Measurements from ENCODE around the gene USP15. TPM values are rescaled to one million over a fixed set of nuclear protein-coding genes. Genes with fewer than 3 reads are reported as not detected.

USP15 gene
- total and polyA plus RNA-seq, 2 of the 4 experiments (the other 2 are of a cell fraction), result 28.5 to 49.6 TPM

- H2AFZ ChIP-seq (replicated peaks; ENCODE audit: low read length, poor library complexity), result no peak overlapping the region
- WGBS, 2 experiments (ENCODE audit: extremely low coverage in 2 of 2, insufficient read length in 1 of 2), result no CpG with 5 or more reads among the region's 1 CpG
- no TSS peak for BruUV-seq (replicated peaks)
- H3K9me1 ChIP-seq (ENCODE audit: insufficient read depth, low read length), result no peaks in the 10 kb centered on the region
- H3K14ac ChIP-seq (replicated peaks; ENCODE audit: low read depth, low read length), result no peak overlapping the region
- H3K4me2 ChIP-seq (ENCODE audit: low read depth, low read length), result no peak overlapping the region
- no peak for ATAC-seq (ENCODE audit: low read depth)
- no peak overlapping the region for H2AK9ac ChIP-seq (replicated peaks; ENCODE audit: low read depth, low read length, poor library complexity)
- H4K8ac ChIP-seq (ENCODE audit: low read depth in 2 of 2, low read length in 2 of 2), result no peak overlapping the region
- no peak overlapping the region for H2BK5ac ChIP-seq (ENCODE audit: low read depth, low read length, poor library complexity, severe bottlenecking)
- H3K9ac ChIP-seq (ENCODE audit: low read depth, low read length), result no peak overlapping the region
- no peak overlapping the region for H3K18ac ChIP-seq (ENCODE audit: low read depth, low read length)
- H3K4ac ChIP-seq (ENCODE audit: low read depth, low read length), result no peak overlapping the region
- H4K20me1 ChIP-seq (ENCODE audit: insufficient read depth, low read length), result no peaks in the 10 kb centered on the region
- no peak overlapping the region for H2BK15ac ChIP-seq (ENCODE audit: low read depth, low read length)
- no peak for DNase-seq
- peaks cover 3% of the 10 kb centered on the region; the same call in 1 of the 2 replicates for H3K36me3 ChIP-seq (ENCODE audit: control insufficient read depth, insufficient read depth, low read length)
- no peak overlapping the region for H3K27ac ChIP-seq (ENCODE audit: insufficient read depth, low read length)
- ChIA-PET CTCF (no interaction called here), POLR2A (ENCODE audit: unreplicated experiment) (no interaction called here)
- TF ChIP-seq SMC3 (IDR thresholded peaks at IDR 0.05; ENCODE audit: low read depth, low read length) (no peak), FOS (IDR thresholded peaks at IDR 0.05; ENCODE audit: low read depth, low read length) (no peak), MAZ (IDR thresholded peaks at IDR 0.05; ENCODE audit: borderline replicate concordance, low read depth, low read length) (no peak), RFX5 (IDR thresholded peaks at IDR 0.05; ENCODE audit: low read depth, low read length) (no peak), POLR2A (IDR thresholded peaks at IDR 0.05; ENCODE audit: low read depth, low read length) (no peak), MXI1 (IDR thresholded peaks at IDR 0.05; ENCODE audit: borderline replicate concordance, low read depth, low read length) (no peak), MAFK (IDR thresholded peaks at IDR 0.05; ENCODE audit: low read depth, low read length) (no peak), ELK1 (IDR thresholded peaks at IDR 0.05; ENCODE audit: borderline replicate concordance, low read depth, low read length) (no peak), CEBPB (IDR thresholded peaks at IDR 0.05; ENCODE audit: low read depth, low read length) (no peak), RCOR1 (IDR thresholded peaks at IDR 0.05; ENCODE audit: insufficient replicate concordance, low read length) (no peak), BHLHE40 (IDR thresholded peaks at IDR 0.05; ENCODE audit: low read depth, low read length) (no peak), RAD21 (IDR thresholded peaks at IDR 0.05; ENCODE audit: low read length) (no peak), NFE2L2 (IDR thresholded peaks at IDR 0.05; ENCODE audit: low read depth, low read length) (no peak), CHD1 (IDR thresholded peaks at IDR 0.05; ENCODE audit: low read depth, low read length) (no peak), USF2 (IDR thresholded peaks at IDR 0.05; ENCODE audit: low read depth, low read length) (no peak)
- TF ChIP-seq, protein P1, sequence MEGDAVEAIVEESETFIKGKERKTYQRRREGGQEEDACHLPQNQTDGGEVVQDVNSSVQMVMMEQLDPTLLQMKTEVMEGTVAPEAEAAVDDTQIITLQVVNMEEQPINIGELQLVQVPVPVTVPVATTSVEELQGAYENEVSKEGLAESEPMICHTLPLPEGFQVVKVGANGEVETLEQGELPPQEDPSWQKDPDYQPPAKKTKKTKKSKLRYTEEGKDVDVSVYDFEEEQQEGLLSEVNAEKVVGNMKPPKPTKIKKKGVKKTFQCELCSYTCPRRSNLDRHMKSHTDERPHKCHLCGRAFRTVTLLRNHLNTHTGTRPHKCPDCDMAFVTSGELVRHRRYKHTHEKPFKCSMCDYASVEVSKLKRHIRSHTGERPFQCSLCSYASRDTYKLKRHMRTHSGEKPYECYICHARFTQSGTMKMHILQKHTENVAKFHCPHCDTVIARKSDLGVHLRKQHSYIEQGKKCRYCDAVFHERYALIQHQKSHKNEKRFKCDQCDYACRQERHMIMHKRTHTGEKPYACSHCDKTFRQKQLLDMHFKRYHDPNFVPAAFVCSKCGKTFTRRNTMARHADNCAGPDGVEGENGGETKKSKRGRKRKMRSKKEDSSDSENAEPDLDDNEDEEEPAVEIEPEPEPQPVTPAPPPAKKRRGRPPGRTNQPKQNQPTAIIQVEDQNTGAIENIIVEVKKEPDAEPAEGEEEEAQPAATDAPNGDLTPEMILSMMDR (conservative IDR thresholded peaks at IDR 0.05; ENCODE audit: low read depth, low read length), result no peak
- no peak overlapping the region for H2BK20ac ChIP-seq (ENCODE audit: low read depth, low read length)
- no peaks in the 10 kb centered on the region for H3K9me3 ChIP-seq (ENCODE audit: control insufficient read depth, insufficient read depth, low read length)
- no peak overlapping the region for H2BK120ac ChIP-seq (ENCODE audit: low read depth, low read length)
- H3K23ac ChIP-seq (ENCODE audit: low read depth, low read length), result no peak overlapping the region
- H3K27me3 ChIP-seq (ENCODE audit: control insufficient read depth, insufficient read depth, low read length), result no peaks in the 10 kb centered on the region
- H3K4me1 ChIP-seq (ENCODE audit: control insufficient read depth, insufficient read depth, low read length), result peaks cover 3% of the 10 kb centered on the region
- peaks cover 5 to 14% of the 10 kb centered on the region in 2 experiments; a peak in 2 of 4 replicates for H3K79me1 ChIP-seq (ENCODE audit: low read depth in 1 of 2, low read length in 2 of 2)
- in situ Hi-C loops (cut with MboI; ENCODE audit: low sequenced_read_pairs), result no loop called here
- dilution Hi-C loops (cut with HindIII; ENCODE audit: low sequenced_read_pairs, unreplicated experiment), result no loop called here
- no peak overlapping the region for H4K91ac ChIP-seq (ENCODE audit: insufficient read depth, low read depth, low read length)
- intact Hi-C loops (cut with micrococcal nuclease), result no loop called here
- H2AK5ac ChIP-seq (ENCODE audit: low read depth, low read length), result no peak overlapping the region
- no peak overlapping the region for H4K5ac ChIP-seq (ENCODE audit: low read depth, low read length)
- no peak overlapping the region for H3K56ac ChIP-seq (ENCODE audit: extremely low read depth, insufficient read depth, low read length)
- no peak overlapping the region for H3K4me3 ChIP-seq (ENCODE audit: insufficient read depth, low read depth, low read length)
Observed at GRCh38 chr12:62351326-62351725, 91.1 kb downstream of the USP15 start.

All from IMR-90 (cell line).